OCI-LY7 (cell line): ENCODE results near the gene GBP4. TPM values are rescaled to one million over a fixed set of nuclear protein-coding genes. Genes with fewer than 3 reads are reported as not detected.

ENCODE experiments used
- BruUV-seq: library from RNA; stranded (reverse); fragments of 400-500 nt; replicated peaks from 2 replicates; lab custom pipeline; 2021; lab: Mats Ljungman, UMichigan
- CTCF ChIA-PET: fragments of 300-600 bp; sonication (Branson Sonifier 250); formaldehyde crosslinking; loops from one replicate; lab custom pipeline; 2022; ENCODE audit warnings: antibody characterized with exemption; ENCODE audit not compliant: unreplicated experiment; lab: Charles Lee
- POLR2A ChIA-PET: fragments of 300-600 bp; sonication (Branson Sonifier 250); formaldehyde crosslinking; loops from one replicate; lab custom pipeline; 2022; ENCODE audit warnings: antibody characterized with exemption; lab: Charles Lee
- DNase-seq: peaks from one replicate; pipeline ENCODE4 v3.0.0-alpha.2; 2015; ENCODE audit warnings: low spot score
- H2AFZ ChIP-seq: fragments of 200-600 bp; sonication (generic), shearing (Covaris generic); 2 replicates; pipeline ENCODE4 v1.6.1; 2014; ENCODE audit warnings: mild to moderate bottlenecking, antibody characterized with exemption, low read length, moderate library complexity
- H3K27ac ChIP-seq: fragments of 200-600 bp; sonication (generic); 2 replicates; pipeline ENCODE4 v1.5.1; 2014; ENCODE audit warnings: mixed run types, low read depth, mild to moderate bottlenecking, moderate library complexity, low read length, inconsistent platforms; ENCODE audit not compliant: poor library complexity, severe bottlenecking
- H3K36me3 ChIP-seq: fragments of 200-600 bp; sonication (generic); 2 replicates; pipeline ENCODE4 v1.6.1; 2014; ENCODE audit warnings: mild to moderate bottlenecking, antibody characterized with exemption, low read length, moderate library complexity, mixed read lengths; ENCODE audit not compliant: insufficient read depth
- H3K4me1 ChIP-seq: fragments of 200-600 bp; sonication (generic); 2 replicates; pipeline ENCODE4 v1.5.1; 2014; ENCODE audit warnings: mild to moderate bottlenecking, low read length; ENCODE audit not compliant: insufficient read depth, poor library complexity, severe bottlenecking
- H3K4me2 ChIP-seq: fragments of 200-600 bp; sonication (generic); 2 replicates; pipeline ENCODE4 v1.6.1; 2014; ENCODE audit warnings: mild to moderate bottlenecking, low read length
- H3K4me3 ChIP-seq: fragments of 200-600 bp; sonication (generic); 2 replicates; pipeline ENCODE4 v1.5.1; 2014; ENCODE audit warnings: mild to moderate bottlenecking, low read depth, low read length; ENCODE audit not compliant: poor library complexity, severe bottlenecking
- H3K79me2 ChIP-seq: fragments of 200-600 bp; sonication (generic); 2 replicates; pipeline ENCODE4 v1.6.1; 2016; ENCODE audit warnings: low read depth, mild to moderate bottlenecking, low read length, moderate library complexity, mixed read lengths; ENCODE audit not compliant: insufficient read depth
- H3K9me2 ChIP-seq: fragments of 200-600 bp; sonication (generic); 2 replicates; pipeline ENCODE4 v1.6.1; 2016; ENCODE audit warnings: mild to moderate bottlenecking, low read length, mixed read lengths; ENCODE audit not compliant: insufficient read depth
- H3K9me3 ChIP-seq: fragments of 200-600 bp; sonication (generic); 2 replicates; pipeline ENCODE4 v1.6.1; 2014; ENCODE audit warnings: mild to moderate bottlenecking, mixed run types, low read length, mixed read lengths
- H4K20me1 ChIP-seq: fragments of 200-600 bp; sonication (generic); 2 replicates; pipeline ENCODE4 v1.6.1; 2014; ENCODE audit warnings: mild to moderate bottlenecking, antibody characterized with exemption, low read length, moderate library complexity, mixed read lengths; ENCODE audit not compliant: insufficient read depth
- EZH2phosphoT487 ChIP-seq: fragments of 200-600 bp; sonication (generic); IDR thresholded peaks from 2 replicates; pipeline ENCODE4 v1.6.1; 2018; ENCODE audit warnings: low read depth, borderline replicate concordance, mild to moderate bottlenecking, mixed run types, antibody characterized with exemption, low read length, moderate library complexity, mixed read lengths
- intact Hi-C: fragments of 100-400 bp; cut with micrococcal nuclease; formaldehyde crosslinking; loops from one replicate; pipeline ENCODE4 v1.10.0; 2022; ENCODE audit not compliant: unreplicated experiment
- total RNA-seq, 2 experiments: library from RNA; depleted of rRNA in 1 of 2; stranded (reverse); fragments of >200 nt in 1 of 2; shearing (Covaris generic) in 1 of 2; gene quantifications; 2 replicates each; pipeline ENCODE4 v1.2.3, GENCODE V29; 2014 to 2022
- TF ChIP-seq, protein P1 (sequence below): fragments of 200-600 bp; sonication (generic); conservative IDR thresholded peaks from 2 replicates; pipeline ENCODE4 v1.5.1; 2014; ENCODE audit warnings: mild to moderate bottlenecking, antibody characterized with exemption, low read length, moderate library complexity, mixed read lengths

Gene GBP4
- total RNA-seq, 2 experiments from 2014 or later, result not detected

DNA sequence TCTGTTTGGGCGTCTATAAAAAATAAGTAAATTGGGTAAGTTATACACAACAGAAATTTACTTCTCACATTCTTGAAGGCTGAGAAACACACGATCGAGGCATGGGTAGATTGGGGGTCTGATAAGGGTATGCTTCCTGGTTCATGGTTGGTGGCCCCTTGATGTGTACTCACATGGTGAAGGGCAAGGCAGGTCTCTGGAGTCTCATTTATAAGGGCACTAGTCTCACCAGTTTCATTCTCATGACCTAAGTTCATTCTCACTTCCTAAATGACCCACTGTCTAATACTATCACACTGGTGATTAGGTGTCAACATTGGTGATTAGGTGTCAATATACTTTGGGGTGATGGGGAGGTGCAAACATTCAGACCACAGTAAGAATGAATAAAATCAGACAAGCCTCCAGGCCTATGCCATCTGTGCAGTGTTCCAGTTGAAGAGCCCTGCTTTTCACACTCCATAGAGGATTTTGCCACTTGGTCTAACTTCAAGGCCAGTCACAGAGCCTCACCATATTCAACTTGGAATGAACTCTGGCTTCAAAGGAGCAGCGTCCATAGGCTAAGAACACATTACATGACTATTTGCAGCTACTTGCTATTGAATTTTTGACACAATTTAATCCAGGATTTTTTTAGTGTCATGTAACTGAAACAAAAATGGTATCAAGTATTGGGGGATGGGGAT, 2.5 kb upstream of the GBP4 start:
- no peak overlapping the region for H3K4me2 ChIP-seq
- no peaks in the 10 kb centered on the region for H3K9me3 ChIP-seq
- H2AFZ ChIP-seq, result no peak overlapping the region
- DNase-seq, result no peak
- H3K79me2 ChIP-seq, result no peaks in the 10 kb centered on the region
- H3K27ac ChIP-seq, result no peak overlapping the region
- H3K9me2 ChIP-seq, result no peaks in the 10 kb centered on the region
- H3K4me3 ChIP-seq, result no peak overlapping the region
- H4K20me1 ChIP-seq, result no peaks in the 10 kb centered on the region
- no TSS peak for BruUV-seq
- POLR2A ChIA-PET, result no interaction called here
- TF ChIP-seq, protein P1, sequence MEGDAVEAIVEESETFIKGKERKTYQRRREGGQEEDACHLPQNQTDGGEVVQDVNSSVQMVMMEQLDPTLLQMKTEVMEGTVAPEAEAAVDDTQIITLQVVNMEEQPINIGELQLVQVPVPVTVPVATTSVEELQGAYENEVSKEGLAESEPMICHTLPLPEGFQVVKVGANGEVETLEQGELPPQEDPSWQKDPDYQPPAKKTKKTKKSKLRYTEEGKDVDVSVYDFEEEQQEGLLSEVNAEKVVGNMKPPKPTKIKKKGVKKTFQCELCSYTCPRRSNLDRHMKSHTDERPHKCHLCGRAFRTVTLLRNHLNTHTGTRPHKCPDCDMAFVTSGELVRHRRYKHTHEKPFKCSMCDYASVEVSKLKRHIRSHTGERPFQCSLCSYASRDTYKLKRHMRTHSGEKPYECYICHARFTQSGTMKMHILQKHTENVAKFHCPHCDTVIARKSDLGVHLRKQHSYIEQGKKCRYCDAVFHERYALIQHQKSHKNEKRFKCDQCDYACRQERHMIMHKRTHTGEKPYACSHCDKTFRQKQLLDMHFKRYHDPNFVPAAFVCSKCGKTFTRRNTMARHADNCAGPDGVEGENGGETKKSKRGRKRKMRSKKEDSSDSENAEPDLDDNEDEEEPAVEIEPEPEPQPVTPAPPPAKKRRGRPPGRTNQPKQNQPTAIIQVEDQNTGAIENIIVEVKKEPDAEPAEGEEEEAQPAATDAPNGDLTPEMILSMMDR, result no peak
- no peak for TF ChIP-seq EZH2phosphoT487
- H3K4me1 ChIP-seq, result no peaks in the 10 kb centered on the region
- intact Hi-C loops, result no loop called here
- CTCF ChIA-PET, result no interaction called here
- no peaks in the 10 kb centered on the region for H3K36me3 ChIP-seq

DNA sequence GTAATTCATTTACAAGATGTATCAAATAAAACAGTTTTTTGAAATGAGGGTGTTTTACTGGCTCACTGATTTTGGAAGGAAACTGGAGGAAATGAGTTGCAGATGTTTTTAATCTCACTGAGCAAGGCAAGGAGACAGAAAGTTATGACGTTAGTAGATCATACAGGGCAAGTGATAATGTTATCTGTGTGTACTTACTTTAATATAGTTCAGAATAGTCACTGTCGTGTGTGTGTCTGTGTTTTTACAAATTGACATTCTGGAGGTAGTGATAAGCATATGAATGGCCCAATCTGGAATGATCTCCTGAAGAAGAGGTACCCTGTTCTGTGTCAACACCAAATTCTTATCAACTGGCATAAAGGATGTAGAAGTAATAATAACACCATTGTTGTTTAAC, 1.9 kb upstream of the GBP4 start:
- Histone ChIP-seq H3K9me3 (no peaks in the 10 kb centered on the region), H3K9me2 (no peaks in the 10 kb centered on the region), H3K27ac (no peak overlapping the region), H3K4me2 (no peak overlapping the region), H2AFZ (no peak overlapping the region), H3K4me1 (no peaks in the 10 kb centered on the region), H3K4me3 (no peak overlapping the region), H4K20me1 (no peaks in the 10 kb centered on the region), H3K79me2 (no peaks in the 10 kb centered on the region), H3K36me3 (no peaks in the 10 kb centered on the region)
- no TSS peak for BruUV-seq
- TF ChIP-seq, protein P1, result no peak
- no peak for TF ChIP-seq EZH2phosphoT487
- no peak for DNase-seq
- ChIA-PET CTCF (no interaction called here), POLR2A (no interaction called here)
- intact Hi-C loops, result no loop called here

DNA sequence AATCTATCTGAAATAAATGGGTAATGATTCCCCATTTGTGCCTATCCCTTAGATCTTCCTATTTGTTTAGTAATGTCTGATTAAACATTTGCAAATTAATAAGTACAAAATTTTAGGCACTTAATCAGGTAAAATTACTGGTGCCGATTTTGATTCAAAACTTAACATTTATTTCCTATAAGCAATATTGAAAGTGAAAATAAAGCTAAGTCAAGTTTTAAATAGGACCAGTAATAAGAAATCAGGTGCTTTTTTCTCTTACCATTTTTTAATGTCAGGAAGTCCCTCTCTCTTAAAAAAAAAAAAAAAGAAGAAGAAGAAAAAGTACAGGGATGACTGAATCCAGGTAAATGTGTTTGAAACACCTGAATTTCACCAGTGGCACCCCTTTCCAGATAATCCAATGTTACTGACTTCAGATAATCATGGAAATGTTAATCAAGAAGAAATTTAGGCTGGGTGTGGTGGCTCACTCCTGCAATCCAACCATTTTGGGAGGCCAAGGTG, 836 bp upstream of the GBP4 start:
- CTCF ChIA-PET, result no interaction called here
- POLR2A ChIA-PET, result no interaction called here
- H4K20me1 ChIP-seq, result no peaks in the 10 kb centered on the region
- BruUV-seq, result no TSS peak
- H3K4me2 ChIP-seq, result no peak overlapping the region
- no peaks in the 10 kb centered on the region for H3K4me1 ChIP-seq
- H3K27ac ChIP-seq, result no peak overlapping the region
- H3K4me3 ChIP-seq, result no peak overlapping the region
- H3K9me3 ChIP-seq, result no peaks in the 10 kb centered on the region
- no peak for TF ChIP-seq EZH2phosphoT487
- TF ChIP-seq, protein P1, result no peak
- no peaks in the 10 kb centered on the region for H3K9me2 ChIP-seq
- no peaks in the 10 kb centered on the region for H3K36me3 ChIP-seq
- H2AFZ ChIP-seq, result no peak overlapping the region
- intact Hi-C loops, result no loop called here
- H3K79me2 ChIP-seq, result no peaks in the 10 kb centered on the region
- DNase-seq, result no peak
